Ishikawa (cell line): Measurements from ENCODE around the gene MYEOV.

Experiments used
- CEBPB ChIP-seq: IDR thresholded peaks from 2 replicates; pipeline ENCODE4 v1.6.1; 2012
- CREB1 ChIP-seq: IDR thresholded peaks from 2 replicates; pipeline ENCODE4 v1.6.1; 2012; ENCODE audit warnings: low read depth
- EP300 ChIP-seq: IDR thresholded peaks from 2 replicates; pipeline ENCODE4 v1.6.1; 2012; ENCODE audit warnings: borderline replicate concordance
- NFIC ChIP-seq: IDR thresholded peaks from 2 replicates; pipeline ENCODE4 v1.6.1; 2012
- RAD21 ChIP-seq: IDR thresholded peaks from 2 replicates; pipeline ENCODE4 v1.6.1; 2012; ENCODE audit warnings: low read depth
- TAF1 ChIP-seq: IDR thresholded peaks from 2 replicates; pipeline ENCODE4 v1.6.1; 2012; ENCODE audit warnings: low read depth, mild to moderate bottlenecking
- TCF12 ChIP-seq: IDR thresholded peaks from 2 replicates; pipeline ENCODE4 v1.6.1; 2012; ENCODE audit warnings: low read depth
- TEAD4 ChIP-seq: IDR thresholded peaks from 2 replicates; pipeline ENCODE4 v1.6.1; 2012
- YY1 ChIP-seq: IDR thresholded peaks from 2 replicates; pipeline ENCODE4 v1.6.1; 2012; ENCODE audit warnings: low read depth
- TF ChIP-seq, protein P1 (sequence below): IDR thresholded peaks from 2 replicates; pipeline ENCODE4 v1.6.1; 2012
- TF ChIP-seq, protein P2 (sequence below): IDR thresholded peaks from 2 replicates; pipeline ENCODE4 v1.6.1; 2012
- TF ChIP-seq, protein P3 (sequence below): IDR thresholded peaks from 2 replicates; pipeline ENCODE4 v1.6.1; 2012; ENCODE audit warnings: low read depth, mild to moderate bottlenecking

DNA sequence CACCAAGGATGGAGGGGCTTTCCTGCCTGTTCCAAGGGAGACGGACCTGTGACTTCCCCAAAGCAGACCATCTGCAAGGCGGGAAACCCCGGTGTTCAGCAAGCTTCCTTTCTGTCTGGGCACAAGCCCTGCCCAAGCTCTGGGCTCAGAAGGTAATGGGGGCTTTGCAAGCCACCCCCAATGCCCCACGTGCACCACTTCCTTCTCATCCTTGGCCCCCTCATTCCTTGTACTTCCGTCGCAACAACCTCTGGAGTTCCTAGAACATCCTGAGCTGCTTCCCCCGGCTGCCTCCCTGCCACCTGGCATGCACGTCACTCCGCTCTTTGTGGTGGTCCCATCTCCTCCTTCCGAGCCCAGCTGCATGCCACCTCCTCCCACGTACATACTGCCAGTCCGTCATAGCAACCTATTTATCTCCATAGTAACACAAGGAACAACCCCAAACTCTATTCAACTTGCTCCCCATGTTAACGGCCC is 3.9 kb downstream of the MYEOV start:
- no peak for TF ChIP-seq CEBPB
- no peak for TF ChIP-seq RAD21
- TF ChIP-seq TEAD4: no peak
- TF ChIP-seq, protein P1, sequence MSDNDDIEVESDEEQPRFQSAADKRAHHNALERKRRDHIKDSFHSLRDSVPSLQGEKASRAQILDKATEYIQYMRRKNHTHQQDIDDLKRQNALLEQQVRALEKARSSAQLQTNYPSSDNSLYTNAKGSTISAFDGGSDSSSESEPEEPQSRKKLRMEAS: no peak
- TF ChIP-seq TAF1: no peak
- no peak for TF ChIP-seq TCF12
- TF ChIP-seq, protein P2, sequence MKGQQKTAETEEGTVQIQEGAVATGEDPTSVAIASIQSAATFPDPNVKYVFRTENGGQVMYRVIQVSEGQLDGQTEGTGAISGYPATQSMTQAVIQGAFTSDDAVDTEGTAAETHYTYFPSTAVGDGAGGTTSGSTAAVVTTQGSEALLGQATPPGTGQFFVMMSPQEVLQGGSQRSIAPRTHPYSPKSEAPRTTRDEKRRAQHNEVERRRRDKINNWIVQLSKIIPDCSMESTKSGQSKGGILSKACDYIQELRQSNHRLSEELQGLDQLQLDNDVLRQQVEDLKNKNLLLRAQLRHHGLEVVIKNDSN: no peak
- TF ChIP-seq, protein P3, sequence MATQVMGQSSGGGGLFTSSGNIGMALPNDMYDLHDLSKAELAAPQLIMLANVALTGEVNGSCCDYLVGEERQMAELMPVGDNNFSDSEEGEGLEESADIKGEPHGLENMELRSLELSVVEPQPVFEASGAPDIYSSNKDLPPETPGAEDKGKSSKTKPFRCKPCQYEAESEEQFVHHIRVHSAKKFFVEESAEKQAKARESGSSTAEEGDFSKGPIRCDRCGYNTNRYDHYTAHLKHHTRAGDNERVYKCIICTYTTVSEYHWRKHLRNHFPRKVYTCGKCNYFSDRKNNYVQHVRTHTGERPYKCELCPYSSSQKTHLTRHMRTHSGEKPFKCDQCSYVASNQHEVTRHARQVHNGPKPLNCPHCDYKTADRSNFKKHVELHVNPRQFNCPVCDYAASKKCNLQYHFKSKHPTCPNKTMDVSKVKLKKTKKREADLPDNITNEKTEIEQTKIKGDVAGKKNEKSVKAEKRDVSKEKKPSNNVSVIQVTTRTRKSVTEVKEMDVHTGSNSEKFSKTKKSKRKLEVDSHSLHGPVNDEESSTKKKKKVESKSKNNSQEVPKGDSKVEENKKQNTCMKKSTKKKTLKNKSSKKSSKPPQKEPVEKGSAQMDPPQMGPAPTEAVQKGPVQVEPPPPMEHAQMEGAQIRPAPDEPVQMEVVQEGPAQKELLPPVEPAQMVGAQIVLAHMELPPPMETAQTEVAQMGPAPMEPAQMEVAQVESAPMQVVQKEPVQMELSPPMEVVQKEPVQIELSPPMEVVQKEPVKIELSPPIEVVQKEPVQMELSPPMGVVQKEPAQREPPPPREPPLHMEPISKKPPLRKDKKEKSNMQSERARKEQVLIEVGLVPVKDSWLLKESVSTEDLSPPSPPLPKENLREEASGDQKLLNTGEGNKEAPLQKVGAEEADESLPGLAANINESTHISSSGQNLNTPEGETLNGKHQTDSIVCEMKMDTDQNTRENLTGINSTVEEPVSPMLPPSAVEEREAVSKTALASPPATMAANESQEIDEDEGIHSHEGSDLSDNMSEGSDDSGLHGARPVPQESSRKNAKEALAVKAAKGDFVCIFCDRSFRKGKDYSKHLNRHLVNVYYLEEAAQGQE: no peak
- no peak for TF ChIP-seq YY1
- TF ChIP-seq CREB1: no peak
- no peak for TF ChIP-seq EP300
- no peak for TF ChIP-seq NFIC
